ENCODE measurements around the gene CPPED1. TPM values are rescaled to one million over a fixed set of nuclear protein-coding genes. Genes with fewer than 3 reads are reported as not detected.

Gene CPPED1
- total and polyA plus RNA-seq, 10 donors = 10.0 to 66.3 (median 45.4) TPM

DNA sequence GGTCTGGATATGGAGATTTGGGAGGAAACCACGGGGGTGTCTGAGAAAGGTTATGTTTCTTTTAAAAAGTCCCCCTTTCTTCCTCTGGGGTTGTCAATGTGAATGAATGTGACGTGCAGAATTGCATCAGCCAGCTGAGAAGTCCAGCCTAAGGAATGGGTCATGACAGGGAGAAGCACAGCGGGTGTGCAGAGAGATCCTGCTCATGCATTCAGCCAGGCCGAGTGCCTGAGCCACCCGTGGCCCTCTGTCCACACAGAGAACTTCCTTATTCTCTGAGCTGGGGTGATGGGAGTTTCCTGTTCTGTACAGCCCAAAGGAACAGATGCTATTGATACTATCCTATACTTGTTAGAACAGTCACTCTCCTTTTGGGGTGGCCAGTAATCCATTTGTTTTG, 117.9 kb downstream of the CPPED1 start:
- intact Hi-C loops (cut with DNase I; ENCODE audit: low total_unique reads) = no loop called here
- TF ChIP-seq POLR2A (IDR thresholded peaks at IDR 0.05) (no peak), POLR2AphosphoS5 (IDR thresholded peaks at IDR 0.05) (peak in 1 of 3 donors; percentile 21)
- TF ChIP-seq, protein P1, sequence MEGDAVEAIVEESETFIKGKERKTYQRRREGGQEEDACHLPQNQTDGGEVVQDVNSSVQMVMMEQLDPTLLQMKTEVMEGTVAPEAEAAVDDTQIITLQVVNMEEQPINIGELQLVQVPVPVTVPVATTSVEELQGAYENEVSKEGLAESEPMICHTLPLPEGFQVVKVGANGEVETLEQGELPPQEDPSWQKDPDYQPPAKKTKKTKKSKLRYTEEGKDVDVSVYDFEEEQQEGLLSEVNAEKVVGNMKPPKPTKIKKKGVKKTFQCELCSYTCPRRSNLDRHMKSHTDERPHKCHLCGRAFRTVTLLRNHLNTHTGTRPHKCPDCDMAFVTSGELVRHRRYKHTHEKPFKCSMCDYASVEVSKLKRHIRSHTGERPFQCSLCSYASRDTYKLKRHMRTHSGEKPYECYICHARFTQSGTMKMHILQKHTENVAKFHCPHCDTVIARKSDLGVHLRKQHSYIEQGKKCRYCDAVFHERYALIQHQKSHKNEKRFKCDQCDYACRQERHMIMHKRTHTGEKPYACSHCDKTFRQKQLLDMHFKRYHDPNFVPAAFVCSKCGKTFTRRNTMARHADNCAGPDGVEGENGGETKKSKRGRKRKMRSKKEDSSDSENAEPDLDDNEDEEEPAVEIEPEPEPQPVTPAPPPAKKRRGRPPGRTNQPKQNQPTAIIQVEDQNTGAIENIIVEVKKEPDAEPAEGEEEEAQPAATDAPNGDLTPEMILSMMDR (IDR thresholded peaks at IDR 0.05 in 8 of 11, conservative IDR thresholded peaks at IDR 0.05 in 3 of 11) = no peak
- DNase-seq = peak; percentile 80
- Histone ChIP-seq H3K4me3 (no peak overlapping the region), H3K9me3 (peaks cover 0 to 2% (median 0%) of the 10 kb centered on the region in 8 donors), H3K4me1 (peaks cover 0 to 16% (median 1%) of the 10 kb centered on the region in 6 donors), H3K27me3 (replicated peaks in 1 of 7) (no peaks in the 10 kb centered on the region), H3K36me3 (peaks cover 0 to 25% (median 0%) of the 10 kb centered on the region in 6 donors), H3K27ac (peak overlapping the region in 3 of 8 donors; percentile 11 to 28 (median 24))
- WGBS, 5 donors = 43 to 68% (median 53%) methylated on average over 5 of the region's 5 CpGs

DNA sequence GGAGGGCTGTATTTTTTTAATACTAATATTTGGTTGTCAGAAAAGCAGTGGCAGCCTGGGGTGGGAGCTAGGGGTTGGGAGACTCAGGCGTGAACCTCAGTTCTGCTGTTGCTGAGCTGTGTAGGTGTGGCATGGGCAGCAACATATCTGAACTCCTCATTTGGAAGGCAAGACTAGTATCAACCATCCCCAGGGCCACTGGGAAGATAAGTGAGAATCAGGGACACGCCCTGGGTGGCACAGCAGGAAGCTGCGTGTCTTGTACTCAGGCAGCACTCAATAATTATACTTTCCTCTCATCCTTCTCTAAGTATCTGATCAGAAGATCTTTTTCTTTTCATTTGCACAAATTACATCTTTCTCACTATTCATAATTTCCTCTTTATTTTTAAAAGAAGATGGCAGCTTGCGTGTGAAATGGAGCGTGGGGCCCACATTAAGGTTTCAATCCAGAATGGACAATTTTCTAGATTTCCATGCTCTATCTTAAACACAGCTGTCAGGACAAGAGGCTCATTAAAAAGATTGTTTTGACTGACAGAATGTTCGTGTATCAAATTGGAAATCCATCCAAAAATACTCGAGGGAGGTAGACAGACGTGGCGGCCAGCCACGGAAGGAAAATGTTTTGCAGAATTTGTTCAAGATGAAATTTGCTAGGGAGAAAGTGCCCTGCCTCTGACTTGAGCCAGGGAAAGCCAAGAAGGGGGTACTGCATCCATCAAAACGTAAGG, 121.1 kb downstream of the CPPED1 start:
- 86 to 92% (median 88%) methylated on average over 11 of the region's 11 CpGs for WGBS, 5 donors
- intact Hi-C loops (cut with DNase I; ENCODE audit: low total_unique reads) = no loop called here
- no peak for DNase-seq

GRCh38 chr16:12681653-12682052, 122.0 kb downstream of the CPPED1 start:
- Histone ChIP-seq H3K27me3 (replicated peaks in 1 of 7) (no peaks in the 10 kb centered on the region), H3K4me3 (no peak overlapping the region), H3K9me3 (peaks cover 0 to 11% (median 0%) of the 10 kb centered on the region in 8 donors), H3K36me3 (peaks cover 0 to 13% (median 0%) of the 10 kb centered on the region in 6 donors), H3K4me1 (peaks cover 0 to 28% (median 1%) of the 10 kb centered on the region in 6 donors), H3K27ac (no peak overlapping the region)
- DNase-seq = no peak
- TF ChIP-seq POLR2AphosphoS5 (IDR thresholded peaks at IDR 0.05) (peak in 1 of 3 donors; percentile 31), POLR2A (IDR thresholded peaks at IDR 0.05) (no peak)
- TF ChIP-seq, protein P1 (IDR thresholded peaks at IDR 0.05 in 8 of 11, conservative IDR thresholded peaks at IDR 0.05 in 3 of 11) = no peak
- intact Hi-C loops (cut with DNase I; ENCODE audit: low total_unique reads) = no loop called here
- WGBS, 5 donors = 67 to 83% (median 70%) methylated on average over 7 of the region's 7 CpGs

More for the DNA sequence above, 121.1 kb downstream of the CPPED1 start:
- H3K4me1 ChIP-seq = peaks cover 0 to 18% (median 1%) of the 10 kb centered on the region in 6 donors
- H3K27ac ChIP-seq = no peak overlapping the region
- TF ChIP-seq, protein P1 (IDR thresholded peaks at IDR 0.05 in 8 of 11, conservative IDR thresholded peaks at IDR 0.05 in 3 of 11) = no peak
- TF ChIP-seq POLR2AphosphoS5 (IDR thresholded peaks at IDR 0.05) (no peak), POLR2A (IDR thresholded peaks at IDR 0.05) (no peak)
- no peaks in the 10 kb centered on the region for H3K27me3 ChIP-seq (replicated peaks in 1 of 7)
- H3K36me3 ChIP-seq = peaks cover 0 to 13% (median 0%) of the 10 kb centered on the region in 6 donors
- H3K4me3 ChIP-seq = no peak overlapping the region
- H3K9me3 ChIP-seq = peaks cover 0 to 11% (median 0%) of the 10 kb centered on the region in 8 donors

GRCh38 chr16:12680531-12680930, 123.2 kb downstream of the CPPED1 start:
- Histone ChIP-seq H3K27ac (no peak overlapping the region), H3K4me1 (peaks cover 0 to 29% (median 1%) of the 10 kb centered on the region in 6 donors), H3K4me3 (no peak overlapping the region), H3K36me3 (peaks cover 0 to 13% (median 0%) of the 10 kb centered on the region in 6 donors), H3K9me3 (peaks cover 0 to 11% (median 0%) of the 10 kb centered on the region in 8 donors), H3K27me3 (replicated peaks in 1 of 7) (no peaks in the 10 kb centered on the region)
- intact Hi-C loops (cut with DNase I; ENCODE audit: low total_unique reads) = no loop called here
- 70 to 94% (median 93%) methylated on average over 1 to 2 of the region's 2 CpGs for WGBS, 5 donors
- DNase-seq = no peak
- TF ChIP-seq POLR2AphosphoS5 (IDR thresholded peaks at IDR 0.05) = no peak
- TF ChIP-seq, protein P1 (IDR thresholded peaks at IDR 0.05 in 8 of 11, conservative IDR thresholded peaks at IDR 0.05 in 3 of 11) = no peak
- no peak for TF ChIP-seq POLR2A (IDR thresholded peaks at IDR 0.05)

Measured in spleen (tissue), 11 donors.